HG03378 (cell line): Measurements from ENCODE around the gene PTPN14.
A peak's percentile ranks its signal among the peaks of the same experiment; 100 is the strongest.
"Not testable (repeated sequence)": the region's sequence is repeated elsewhere in the genome, so short reads cannot be mapped to it uniquely, and the experiment has no call there.

Experiments
- ATAC-seq: cut with Tn5 transposase; IDR thresholded peaks from one replicate; pipeline ENCODE4 v1.9.1; 2021; ENCODE audit warnings: mild to moderate bottlenecking, moderate library complexity; ENCODE audit not compliant: unreplicated experiment

Gene PTPN14

GRCh38 chr1:214542275-214543199 lies 8.9 kb downstream of the PTPN14 start:
- ATAC-seq: no peak

- ATAC-seq: no peak
Observed at GRCh38 chr1:214541693-214542092, 9.7 kb downstream of the PTPN14 start.

- ATAC-seq: no peak
Observed at GRCh38 chr1:214541206-214541605, 10.2 kb downstream of the PTPN14 start.

GRCh38 chr1:214540324-214540723 lies 11.1 kb downstream of the PTPN14 start:
- no peak for ATAC-seq

DNA sequence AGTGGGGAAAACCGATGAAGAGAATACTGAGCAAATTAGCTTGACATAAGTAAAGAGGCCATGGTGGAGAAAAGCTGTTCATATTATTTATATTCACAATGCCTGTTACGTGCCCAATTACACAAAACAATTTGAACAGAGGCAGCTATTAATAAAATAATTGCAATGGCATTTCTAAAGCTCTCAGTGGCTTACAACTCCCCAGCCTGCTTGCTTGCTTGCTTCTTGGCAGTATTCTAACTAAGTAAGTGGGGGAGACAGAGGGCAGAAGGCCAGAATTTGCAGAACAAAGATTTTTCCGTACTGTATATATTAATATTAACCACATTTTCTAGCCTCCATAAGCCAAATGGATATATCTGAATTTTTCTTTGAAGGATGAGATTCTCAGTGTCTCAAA lies 12.9 kb downstream of the PTPN14 start:
- no peak for ATAC-seq

GRCh38 chr1:214537872-214538473 lies 13.4 kb downstream of the PTPN14 start:
- ATAC-seq: no peak

GRCh38 chr1:214537219-214537618 lies 14.2 kb downstream of the PTPN14 start:
- no peak for ATAC-seq

DNA sequence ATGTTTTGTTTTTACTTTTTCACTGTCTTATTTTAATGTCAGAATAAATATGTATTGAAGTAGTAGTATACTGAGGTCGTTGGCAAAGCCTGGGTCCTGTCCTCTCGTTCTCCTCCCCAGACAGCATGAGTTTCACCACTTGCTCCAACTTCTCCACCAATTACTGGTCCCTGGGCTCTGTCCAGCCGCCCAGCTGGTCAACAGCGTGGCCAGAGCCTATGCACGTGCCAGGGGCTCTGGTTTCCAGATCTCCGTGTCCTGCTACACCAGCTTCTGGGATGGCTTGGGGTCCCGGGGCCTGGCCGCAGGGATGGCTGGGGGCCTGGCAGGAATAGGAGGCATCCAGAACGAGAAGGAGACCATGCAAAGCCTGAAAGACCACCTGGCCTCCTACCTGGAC lies 19.3 kb downstream of the PTPN14 start:
- no peak for ATAC-seq

GRCh38 chr1:214525535-214526019 lies 25.8 kb downstream of the PTPN14 start:
- peak; percentile 63 for ATAC-seq

DNA sequence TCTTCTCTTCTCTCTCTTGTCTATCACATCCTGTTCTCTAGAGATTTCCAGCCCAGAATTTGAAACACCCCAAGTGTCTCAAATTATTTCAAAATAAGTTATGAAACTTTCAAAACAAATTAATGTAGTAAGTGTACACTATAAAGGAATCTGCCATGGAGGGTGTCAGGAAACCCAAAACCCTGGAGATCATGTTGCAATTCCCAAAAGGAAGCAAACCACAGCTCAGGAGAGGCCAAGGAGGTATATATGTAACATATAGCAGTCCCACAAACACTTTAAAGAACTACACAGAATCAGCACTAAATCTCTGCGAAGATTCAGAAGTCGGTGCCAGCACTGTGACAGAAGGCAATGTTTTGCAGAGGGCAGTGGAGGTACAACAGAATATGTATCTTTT lies 26.6 kb downstream of the PTPN14 start:
- no peak for ATAC-seq

- ATAC-seq: no peak
Observed at GRCh38 chr1:214523124-214523824, 28.1 kb downstream of the PTPN14 start.

DNA sequence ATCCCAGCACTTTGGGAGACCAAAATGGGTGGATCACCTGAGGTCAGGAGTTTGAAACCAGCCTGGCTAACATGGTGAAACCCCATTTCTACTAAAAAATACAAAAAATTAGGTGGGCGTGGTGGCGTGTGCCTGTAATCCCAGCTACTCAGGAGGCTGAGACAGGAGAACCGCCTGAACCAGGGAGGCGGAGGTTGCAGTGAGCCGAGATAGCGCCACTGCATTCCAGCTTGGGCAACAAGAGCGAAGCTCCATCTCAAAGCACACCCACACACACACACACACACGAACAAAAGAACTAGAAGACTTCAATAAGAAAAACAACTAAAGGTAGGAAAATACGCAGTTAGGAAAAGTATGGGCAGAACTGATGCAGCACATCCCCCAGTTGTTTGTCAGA lies 29.9 kb downstream of the PTPN14 start:
- not testable (repeated sequence) for ATAC-seq

- ATAC-seq: no peak
Observed at GRCh38 chr1:214520544-214521165, 30.7 kb downstream of the PTPN14 start.

DNA sequence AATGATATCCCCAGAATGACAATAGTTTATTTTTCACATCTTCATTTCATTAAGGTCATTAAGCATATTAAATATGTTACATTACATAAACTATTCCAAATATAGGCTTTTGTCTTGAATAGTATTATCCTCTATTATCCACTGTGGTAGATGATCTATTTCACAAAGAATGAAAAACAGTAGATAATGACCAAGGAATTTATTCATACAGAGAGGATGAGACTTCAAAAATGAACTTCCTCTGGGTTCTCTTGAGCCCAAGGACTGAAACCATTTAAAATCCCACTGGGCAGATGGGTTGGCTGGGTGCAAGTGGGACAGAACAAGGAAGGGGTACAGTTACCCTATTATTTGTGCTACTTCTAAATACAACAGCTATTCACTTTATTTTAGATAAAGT lies 33.0 kb downstream of the PTPN14 start:
- no peak for ATAC-seq

GRCh38 chr1:214516434-214517326 lies 34.7 kb downstream of the PTPN14 start:
- ATAC-seq: no peak

DNA sequence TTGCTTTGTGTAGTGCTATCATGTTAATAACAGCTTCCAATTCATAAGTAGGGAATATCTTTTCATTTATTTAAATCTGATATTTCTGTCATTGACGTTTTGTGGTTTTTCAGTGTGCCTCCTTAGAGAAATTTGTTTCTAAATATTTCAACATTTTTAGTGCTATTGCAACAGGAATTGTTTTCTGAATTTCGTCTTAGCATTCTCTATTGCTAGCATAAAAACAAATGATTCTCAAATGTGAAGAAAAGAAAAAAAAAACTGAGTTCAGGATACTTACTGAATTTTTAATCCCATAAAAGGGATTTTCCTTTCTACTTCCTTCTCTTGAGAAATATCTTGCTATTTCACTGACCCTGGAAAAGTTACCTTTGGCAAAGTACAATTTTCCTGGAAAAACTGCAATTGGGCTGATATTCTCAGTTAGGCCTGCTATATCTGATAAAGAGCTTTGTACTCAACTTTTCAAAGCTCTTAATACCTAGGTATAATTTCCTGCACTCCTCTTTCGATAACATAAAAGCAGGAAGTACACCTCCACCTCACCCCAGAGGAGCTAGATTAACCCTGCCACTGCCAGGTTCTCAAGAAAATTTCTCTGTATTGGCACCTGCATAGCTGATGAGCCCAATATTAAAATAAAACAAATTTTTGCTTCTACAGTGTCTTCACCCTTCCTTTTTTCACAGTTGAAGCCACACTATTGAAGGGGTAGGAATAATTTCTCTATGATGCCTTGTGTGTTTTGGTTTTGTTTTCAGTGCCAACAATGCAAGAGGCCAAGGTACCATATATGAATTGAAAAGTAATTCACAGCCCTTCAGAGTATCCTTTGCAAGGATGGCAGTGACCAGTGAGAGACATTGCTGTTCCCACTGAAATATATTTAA lies 35.6 kb downstream of the PTPN14 start:
- no peak for ATAC-seq

DNA sequence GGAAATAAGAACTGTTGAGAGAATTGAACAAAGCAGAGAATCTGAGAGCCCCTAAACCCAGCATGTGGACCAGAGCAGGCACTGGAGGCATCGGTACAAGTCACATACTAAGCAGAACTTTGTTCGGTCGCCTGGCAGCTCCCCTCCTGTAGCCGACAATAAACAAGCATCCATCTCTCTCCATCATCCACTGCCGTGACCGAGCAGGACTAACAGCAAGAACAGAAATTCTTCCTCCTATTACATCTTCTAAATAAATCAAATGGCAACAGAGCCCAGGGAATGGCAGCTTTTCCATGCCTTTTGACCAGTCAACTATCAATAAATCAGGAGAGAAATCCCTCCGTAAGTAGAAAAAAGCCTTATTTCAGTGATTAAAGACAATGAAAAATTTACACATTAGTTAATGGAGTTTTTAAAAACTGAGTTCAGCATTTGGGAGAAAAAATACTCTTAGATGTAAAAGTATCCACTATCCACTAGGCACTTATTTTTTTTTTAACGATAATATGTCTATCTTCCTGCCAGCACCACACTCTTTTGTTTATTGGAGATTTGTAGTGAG lies 36.5 kb downstream of the PTPN14 start:
- ATAC-seq: no peak

DNA sequence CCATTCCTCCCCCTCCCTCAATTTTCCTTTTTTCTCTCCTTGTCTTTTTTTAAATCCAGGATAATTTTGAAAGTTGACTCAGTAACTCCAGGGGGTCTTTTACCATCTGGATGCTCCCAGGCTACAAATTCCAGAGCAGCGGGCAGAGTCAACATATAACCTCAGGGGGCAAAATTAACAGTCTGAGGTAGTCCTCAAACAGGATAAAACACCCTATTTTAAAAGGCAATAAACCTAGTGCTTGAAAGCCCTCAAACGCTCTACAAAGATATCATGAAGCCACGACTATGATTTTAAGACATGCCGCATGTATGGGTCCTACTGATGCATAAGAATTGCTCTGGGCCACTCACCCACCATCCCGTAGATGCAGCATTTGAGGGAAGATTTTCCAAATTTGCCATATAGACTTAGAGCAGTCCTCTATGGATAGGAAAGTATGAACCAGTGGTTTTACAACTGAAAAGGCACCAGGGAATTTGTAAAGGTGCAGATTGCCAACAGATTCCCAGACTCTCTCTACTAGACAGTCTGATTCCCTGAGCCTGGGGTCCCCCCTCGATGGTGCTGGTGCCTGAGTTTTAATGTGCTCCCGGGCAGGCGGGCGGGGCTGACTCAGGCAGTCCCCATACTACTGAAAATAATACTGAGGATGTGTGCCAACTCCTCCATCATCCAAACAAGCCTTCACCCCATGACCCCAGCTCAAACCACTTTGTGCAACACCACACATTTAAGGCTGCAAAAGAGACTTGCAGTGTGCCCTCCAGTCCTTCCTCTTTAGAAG lies 37.2 kb downstream of the PTPN14 start:
- ATAC-seq: no peak
